ENCODE data around the gene SPATA12.

The SPATA12 gene

DNA sequence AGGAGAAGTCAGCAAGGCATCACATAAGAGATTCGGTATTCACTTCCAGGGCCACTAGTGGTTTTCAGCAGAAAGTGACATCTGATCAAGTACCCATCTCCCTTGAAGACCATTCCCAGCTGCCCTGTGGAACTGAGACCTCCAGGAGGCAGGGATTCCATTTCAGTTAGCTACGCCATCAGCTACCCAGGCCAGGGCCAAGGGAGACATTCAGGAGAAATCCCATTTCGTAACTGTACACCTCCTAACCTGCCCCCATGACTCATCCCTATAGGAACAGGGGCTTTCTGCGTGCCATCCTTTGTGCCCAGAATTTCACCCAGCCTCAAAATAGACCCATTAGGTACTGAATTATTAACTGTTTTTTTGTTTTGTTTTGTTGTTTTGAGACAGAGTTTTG is 24.7 kb downstream of the SPATA12 start:
- no peak for DNase-seq

DNA sequence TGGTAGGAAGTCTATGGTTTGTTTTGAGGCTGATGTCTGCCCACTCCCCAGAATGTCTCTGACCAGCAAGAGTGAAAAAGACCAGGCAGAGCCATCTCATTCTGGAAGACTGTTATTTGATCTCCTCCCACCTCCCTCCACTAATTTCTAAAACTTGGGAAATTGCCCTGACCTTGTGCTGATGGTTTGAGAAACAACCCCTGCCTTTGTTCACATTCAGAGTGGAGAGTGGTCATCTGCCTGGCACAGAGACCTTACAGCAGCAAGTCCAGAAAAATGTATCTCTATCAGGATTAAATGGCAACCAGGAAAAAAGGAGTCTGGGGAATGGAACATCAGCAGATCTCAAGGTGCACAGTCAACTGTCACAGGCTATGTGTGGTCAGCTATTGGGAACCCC is 25.7 kb downstream of the SPATA12 start:
- DNase-seq = no peak

DNA sequence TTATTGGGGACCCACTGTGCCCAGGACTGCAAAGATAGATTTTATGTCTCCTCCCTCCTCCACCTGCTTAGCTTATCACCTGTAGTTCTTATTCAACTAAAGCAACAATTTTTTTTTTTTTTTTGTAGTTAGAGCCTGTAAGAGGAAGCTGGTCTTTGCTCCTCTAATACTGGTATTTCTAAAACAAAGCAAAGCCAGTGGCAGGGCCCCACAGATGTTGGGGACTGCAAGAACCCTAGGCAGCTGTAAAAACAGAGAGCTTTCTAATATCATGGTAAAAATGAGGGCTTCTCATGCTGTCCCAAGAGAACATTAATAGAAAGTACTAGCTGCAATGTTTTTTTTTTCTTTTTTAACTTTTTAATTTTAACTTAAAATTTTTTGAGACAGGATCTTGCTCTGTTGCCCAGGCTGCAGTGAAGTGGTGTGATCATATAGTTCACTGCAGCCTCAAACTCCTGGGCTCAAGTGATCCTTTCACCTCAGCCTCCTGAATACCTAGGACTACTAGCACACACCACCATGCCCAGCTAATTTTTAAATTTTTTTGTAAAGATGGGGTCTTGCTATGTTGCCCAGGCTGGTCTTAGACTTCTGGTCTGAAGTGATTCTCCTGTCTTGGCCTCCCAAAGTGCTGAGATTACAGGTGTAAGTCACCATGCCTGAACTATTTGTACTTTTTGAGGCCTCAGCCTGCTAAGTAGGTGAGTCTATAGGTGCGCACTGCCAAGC is 27.1 kb downstream of the SPATA12 start:
- DNase-seq = no peak

DNA sequence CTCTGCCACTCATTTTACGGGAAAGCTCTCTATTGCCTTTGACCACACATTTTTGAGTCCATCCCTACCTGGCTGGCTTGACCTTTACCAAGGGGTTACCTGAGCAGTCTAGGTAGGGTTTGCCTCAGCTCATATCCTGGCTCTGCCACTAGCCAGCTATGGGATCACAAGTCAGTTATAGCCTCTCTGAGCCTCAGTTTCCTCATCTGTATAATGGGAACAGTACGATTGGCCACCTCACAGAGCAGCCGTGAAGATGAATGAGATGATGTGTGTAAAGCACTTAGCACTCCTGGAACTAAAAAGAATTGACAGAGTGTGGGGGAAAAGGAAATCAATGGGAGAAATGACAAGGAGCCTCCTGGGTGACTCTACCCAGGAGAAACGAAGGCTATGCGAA is 28.0 kb downstream of the SPATA12 start:
- no peak for DNase-seq

DNA sequence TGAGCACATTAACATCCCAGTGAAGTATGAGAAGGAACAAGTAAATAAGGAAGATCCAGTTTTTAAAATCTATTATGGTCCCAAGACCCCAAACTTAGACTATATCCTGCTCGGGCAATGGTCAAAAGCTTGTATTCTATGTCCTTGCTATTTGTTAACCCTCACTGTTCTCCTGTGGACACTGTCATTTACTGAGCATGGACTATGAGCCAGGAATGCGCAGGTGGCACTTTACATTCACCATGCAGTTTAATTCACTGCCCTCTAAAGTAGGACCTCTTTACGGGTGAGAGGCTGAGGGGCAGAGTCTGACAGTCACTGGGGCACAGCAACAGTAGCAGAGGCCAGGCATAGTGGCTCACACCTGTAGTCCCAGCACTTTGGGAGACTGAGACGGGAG is 28.6 kb downstream of the SPATA12 start:
- DNase-seq = no peak

DNA sequence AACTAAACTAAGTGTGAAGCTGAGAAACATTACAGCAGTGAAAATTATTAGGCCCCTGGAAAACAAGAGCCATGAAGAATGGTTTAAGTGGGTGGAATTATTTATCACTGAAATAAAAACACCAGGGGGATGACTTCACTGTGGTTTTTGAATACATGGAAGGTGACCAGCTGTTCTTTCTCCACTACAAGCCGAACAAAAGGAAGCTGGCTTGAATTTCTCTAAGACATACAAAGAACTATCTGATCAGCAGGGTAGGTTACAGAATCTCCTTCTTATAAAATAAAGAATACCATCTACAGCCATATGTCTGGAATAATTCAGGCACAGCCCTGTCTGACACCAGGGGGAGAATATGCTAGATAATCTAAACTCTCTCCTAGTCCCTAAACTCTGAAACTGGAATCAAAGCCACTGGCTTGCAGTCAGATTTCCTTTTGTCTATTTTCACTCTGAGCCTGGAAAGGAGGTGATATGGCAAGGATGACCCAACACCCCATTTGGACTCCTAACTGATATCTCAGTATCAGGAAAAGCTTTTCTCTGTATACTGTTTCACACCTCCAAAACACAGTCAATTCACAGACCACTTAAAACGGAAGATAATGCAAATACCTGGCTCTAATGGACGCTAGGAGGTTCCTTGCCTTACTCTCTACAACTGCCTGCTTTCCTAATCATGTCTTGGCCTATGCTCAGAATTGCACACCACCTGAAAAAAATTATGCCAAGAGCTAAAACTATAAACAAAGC is 31.2 kb downstream of the SPATA12 start:
- no peak for DNase-seq

DNA sequence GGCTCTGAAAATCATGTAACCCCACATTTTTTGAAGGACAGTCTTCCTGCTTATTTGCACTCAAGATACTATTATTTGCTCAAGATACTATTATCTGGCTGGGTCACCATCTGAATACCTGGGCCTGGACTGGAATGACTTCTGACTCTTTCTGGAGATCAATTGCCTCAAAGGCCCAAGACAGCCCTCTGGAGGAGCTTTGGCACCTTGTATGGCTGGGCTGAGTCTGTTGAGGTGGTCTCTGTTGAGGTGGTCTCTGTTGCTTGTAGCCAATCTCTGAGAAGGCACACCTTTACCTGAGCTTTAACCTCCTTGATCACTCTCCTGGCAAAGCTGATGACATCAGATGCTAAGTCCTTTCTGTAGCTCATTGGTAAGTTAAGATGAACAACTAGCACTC is 33.0 kb downstream of the SPATA12 start:
- DNase-seq = no peak

DNA sequence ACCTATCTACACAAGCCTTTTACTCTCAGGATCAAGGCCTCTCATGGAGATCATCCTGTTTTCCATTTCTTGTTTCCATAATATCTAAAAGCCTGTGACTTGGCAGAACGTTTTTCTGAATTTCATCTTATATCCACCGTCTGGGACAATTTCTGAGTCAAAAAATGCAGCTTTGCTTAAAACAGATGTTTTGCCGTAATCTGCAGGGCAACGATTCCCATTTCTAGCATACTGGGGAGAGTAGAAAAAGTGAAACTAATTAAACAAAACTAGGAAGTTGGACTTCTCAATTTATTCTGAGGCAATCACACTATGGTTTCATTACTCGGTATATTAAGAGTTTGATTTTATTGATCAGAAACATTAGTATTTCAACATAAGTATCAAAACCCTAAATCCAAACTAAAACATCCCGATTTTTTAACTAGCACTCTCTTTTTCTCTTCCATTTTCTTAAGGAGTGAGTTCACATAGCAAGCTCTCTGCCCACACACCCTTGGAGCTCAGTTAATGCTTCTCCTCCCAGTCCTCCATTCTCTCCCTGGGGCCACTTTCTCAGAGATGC is 33.6 kb downstream of the SPATA12 start:
- DNase-seq = no peak

DNA sequence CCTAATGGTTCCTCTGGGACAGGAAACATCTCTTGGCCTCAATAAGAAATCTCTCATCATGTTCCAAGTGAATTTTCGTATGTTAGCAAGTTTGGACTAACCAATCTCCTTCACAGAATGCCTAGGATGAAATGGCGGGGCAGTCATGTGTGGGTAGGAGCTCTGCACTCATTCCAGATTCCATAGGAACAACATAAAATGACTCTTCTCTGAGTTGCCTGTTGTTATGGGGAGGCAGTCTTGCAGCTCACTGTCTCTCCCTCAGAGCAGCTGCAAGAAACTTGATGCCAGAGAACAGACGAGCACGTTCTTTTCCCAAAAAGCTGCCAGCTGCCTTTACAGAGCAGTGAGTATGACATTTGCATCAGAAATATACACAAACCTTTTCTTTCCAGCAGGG is 34.1 kb downstream of the SPATA12 start:
- no peak for DNase-seq

DNA sequence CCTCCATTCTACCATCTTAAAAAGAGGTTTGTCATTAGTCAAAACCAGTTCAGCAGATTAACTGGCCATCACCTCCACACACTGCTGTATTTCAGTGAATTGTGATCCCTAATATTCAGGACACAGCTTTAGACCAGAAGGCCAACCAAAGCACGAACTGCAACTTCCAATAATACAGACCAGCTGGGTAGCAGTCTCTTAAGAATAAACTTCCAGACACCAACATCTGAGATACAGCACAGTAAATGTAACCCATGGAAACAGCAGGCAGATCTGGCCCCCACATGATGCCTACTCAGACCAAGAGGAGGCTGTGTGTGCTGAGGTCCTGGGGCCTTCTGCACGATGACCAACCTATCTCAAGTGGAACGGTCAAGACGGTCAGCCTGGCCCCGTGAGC is 34.9 kb downstream of the SPATA12 start:
- DNase-seq = no peak

DNA sequence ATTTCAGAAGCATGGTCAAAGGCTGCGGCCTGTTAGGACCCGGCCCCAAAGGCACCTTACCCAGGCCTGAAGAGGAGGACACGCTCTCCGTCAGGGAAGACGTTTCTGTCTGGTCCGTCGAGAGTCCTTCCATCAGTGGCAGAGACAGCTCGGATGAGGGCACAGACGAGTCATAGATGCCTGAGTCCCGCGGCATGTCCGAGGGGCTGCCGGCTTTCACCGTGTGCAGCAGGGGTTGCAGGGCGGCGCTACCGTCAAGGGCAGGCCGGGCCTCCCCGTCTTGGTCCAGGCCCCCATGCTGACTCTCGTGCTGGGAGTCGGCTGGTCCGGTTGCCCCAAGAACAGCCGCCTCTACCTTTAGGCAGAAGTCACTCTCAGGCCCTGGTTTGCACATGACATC is 37.1 kb downstream of the SPATA12 start:
- DNase-seq = no peak

DNA sequence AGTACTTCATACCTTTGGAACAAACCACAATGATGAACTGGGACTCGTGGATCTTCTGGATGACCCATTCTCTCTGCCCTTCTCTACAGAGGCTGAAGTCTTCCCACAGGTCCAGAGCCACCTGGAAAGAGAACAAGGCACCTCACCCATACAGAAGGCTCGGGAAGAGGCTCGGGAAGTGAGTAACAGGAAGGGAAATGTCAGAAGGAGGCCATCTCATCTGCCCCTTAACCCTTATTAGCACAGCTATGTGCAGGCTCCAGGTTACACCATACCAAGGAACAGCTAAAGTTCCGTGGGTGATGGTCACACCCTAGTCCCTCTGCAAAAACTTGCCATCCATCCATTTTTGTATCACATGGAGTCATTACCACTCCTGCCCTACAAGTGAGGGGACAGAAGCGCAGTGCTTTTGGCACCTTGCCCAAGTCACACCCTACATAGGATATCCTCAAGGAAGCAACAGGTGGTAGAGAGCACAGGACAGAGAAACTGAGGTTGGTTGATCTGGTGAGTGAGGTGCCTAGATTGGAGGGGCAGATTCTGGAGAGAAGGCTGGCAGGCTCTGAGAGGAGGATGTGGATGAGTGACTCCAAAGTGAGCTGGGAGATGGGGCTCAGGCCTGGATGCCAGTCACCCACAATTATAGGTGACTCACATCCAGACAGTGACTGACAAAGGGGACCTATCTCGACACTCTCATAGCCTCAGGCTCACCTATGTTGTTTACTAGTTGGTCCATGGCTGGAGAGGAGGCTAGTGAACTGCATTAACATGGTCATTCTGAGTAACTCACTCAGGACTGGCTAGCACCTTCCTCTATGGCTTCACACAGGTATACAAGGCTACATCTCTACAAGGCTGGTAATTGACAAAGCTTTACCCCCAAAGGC is 38.2 kb downstream of the SPATA12 start:
- DNase-seq = no peak

DNA sequence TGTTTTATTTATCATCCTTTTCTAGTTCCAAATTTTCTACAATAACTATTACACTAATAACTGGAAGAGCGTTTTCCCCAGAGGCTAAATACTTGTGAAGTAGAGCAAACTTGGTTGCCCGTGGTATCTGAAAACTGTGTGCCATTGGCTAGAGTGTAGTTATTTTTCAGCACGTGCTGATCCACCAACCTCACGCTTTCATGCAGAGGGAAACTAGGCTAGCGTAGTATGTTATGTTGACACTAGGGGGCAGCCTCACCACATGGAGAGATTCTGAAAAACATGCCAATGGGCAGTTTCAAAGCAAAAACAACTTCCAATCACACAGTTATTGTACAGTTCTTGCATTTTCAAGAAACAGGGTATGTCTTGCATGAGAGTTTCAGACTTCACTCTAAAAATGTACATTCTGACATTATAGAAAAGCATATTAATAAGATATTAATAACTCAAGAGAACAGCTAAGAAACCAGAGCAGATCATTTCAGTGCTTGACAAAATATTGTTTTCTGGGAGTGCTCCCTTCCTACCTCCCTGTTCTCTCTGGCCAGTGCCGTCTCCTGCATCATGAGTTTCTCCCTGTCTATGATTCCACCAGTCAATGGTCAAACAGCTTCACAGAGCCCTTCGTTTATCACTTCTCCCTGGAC is 39.7 kb downstream of the SPATA12 start:
- DNase-seq = peak; percentile 40 to 63

DNA sequence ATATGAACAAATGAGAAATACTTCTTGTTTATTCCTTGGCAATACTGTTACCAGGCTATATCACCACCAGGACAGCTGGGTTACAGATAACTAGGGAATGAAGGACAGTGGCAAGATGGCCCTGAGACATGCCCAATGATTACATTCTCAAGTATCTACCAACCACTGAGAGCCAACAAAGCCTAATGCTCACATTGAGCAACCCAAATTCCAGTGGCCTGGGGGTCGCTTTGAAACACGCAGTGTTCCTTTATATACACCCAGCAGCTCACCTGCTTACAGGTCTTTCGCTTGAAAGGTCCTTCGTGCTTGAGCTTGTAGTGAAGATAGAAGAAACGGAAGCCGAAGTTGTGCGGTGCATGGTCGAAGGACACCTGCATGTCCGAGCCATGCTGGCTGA is 45.1 kb downstream of the SPATA12 start:
- DNase-seq = no peak

DNA sequence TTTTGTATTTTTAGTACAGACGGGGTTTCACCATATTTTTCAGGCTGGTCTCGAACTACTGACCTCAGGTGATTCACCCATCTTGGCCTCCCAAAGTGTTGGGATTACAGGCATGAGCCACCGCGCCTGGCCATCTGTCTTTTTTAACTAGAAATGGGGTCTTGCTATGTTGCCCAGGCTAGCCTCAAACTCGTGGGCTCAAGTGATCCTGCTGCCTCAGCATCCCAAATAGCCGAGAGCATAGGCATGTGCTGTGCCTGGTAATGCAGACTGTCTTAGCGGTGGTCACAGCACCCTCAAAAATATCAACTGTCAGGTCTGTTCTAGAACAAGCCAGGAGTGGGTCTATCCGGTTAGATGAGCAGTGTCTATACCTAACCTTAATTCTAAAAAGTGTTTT is 48.2 kb downstream of the SPATA12 start:
- no peak for DNase-seq

DNA sequence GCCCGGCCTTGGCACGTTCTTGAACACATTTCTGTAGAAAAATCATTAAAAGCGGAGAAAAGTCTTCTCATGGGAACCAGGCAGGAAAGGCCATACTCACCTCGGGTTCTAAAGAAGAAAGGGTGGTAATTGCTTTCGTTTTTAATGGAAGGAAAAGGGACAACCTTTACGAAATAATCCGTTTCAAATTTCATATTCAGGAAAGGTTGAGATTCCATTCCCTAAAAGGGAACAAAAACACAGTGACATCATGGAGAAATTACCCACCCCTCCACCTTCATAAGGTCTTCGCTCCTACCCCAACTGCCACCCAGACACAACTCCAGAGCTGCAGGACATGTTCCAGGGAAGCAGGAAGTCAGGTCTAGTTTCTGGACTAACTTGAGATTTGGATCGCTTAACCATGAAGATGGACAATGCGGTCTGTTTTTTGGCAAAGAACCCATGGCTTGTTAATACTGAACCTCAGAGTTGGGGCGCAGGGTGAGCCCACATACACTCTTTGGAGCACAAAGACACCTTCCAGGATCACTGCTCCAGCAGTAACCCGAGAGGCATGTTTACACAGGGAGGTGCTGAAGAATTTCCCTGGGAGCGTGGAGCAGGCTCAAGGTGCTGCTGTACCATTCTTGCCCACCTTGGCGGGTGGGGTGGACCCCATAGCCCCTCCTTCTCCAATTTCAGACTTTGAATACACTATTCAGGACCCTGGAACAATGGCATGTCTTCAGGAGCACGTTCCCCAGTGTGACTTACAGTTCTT is 49.2 kb downstream of the SPATA12 start:
- no peak for DNase-seq

DNA sequence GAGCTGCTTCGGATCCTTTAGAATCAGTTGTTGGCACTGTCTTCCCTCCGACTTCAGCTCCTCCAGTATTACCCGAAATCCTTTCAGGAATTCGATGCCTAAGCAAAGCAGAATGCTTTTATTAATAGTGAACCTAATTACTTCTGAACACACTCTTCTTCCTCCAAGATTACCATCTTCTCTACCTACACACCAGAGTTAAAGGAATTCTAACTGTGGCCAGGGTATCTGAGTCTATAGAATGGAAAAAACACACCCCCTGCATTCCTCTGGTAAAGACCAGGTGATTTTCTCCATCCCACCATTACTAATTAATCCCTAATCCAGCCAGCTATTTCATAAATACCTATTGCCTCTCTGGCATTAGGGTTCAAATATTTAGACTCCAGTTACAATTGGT is 49.8 kb downstream of the SPATA12 start:
- no peak for DNase-seq

DNA sequence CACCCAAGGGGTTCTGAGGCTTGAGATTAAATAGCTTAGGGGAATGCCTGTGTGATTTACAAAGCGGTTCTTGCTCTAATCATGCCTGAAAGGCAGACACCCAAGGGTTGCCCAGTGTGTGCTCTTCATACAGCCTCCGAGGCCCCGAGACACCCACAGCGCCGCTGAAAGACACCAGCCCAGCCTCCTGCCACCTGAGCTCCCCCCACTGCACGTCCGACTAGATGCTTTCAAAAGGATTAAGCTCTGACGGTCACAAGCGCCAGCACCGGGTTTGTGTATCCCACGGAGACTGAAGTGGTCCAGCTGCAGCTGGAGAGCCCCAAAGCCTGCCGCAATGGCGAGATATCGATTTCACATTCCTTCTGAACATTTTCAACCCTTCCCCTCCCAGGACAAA is 50.3 kb downstream of the SPATA12 start:
- DNase-seq = no peak

DNA sequence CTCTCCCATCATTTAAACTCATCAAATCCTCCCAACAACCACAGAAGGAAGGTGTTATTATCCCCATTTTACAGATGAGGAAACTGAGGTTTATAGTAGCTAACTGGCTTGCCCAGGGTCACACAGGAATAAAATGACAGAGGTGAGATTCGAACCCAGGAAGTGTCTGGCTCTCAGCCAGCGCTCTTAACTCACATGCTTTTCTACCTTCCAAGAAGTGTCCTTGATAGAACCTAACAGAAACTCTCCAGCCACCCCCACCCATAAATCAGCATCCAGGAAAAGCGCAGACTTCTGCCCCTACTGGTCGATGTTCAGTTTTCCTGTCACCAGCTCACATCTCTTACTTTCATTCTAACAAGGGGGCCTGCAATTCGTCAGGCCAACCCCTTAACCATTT is 51.7 kb downstream of the SPATA12 start:
- DNase-seq = no peak

DNA sequence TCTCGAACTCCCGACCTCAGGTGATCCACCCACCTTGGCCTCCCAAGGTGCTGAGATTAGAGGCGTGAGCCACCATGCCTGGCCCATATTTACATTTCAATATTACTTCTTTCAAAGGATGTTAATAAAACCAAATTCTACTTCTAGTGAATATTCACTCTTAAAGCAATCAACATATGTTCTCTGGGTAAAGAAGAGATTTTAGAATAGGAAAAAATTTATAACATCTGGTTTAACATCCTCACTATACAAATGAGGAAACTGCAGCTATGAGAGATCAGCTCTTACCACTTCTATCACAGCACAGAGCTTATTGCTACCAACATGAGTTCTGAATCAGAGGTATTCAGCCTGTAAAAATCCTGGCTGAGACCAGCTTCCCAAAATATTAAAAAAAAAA is 56.0 kb downstream of the SPATA12 start:
- DNase-seq = no peak

DNA sequence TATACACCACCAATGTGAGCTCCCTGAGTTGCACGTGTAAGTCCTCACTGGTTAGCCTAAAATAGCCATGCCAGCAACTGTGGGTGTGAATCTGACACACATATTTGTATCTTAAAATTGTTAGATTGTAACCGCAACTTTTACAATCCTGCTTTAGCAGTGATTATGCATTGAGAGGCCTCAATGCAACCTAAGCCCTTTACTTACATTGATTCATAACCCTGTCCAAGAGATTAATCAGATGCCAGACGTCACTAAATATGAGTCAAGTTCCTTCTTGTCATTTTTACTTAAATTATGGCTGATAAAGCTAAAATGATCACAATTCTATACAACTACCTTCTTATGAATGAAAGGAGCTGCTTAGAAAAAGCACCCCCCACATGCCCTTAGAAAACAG is 57.8 kb downstream of the SPATA12 start:
- no peak for DNase-seq

DNA sequence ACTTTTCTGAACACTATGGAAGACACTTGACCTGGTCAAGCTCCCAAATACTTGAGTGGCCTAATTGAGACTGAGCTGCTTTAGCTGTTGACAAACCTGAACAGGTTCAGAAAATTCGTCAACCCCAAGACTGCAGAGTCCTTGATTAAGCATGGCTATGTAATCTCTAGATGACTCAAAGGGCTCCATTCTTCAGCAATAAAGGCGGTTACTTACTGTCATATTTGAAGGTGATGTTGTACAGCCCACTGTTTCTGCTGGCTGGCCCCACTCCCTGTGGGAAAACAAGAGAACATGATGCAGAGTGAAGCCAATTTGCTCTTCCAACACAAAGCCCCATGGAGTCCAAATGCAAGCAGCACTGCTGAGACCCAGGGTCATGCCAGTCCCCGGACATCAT is 59.6 kb downstream of the SPATA12 start:
- no peak for DNase-seq
